Mesothelial cell of epicardium (in vitro differentiated cells): Measurements from ENCODE around the gene TAF9. TPM values are rescaled to one million over a fixed set of nuclear protein-coding genes. Genes with fewer than 3 reads are reported as not detected.

ENCODE experiments used
- DNase-seq, 2 experiments: peaks; one replicate each; pipeline ENCODE4 v3.0.0; 2021; ENCODE audit warnings: low spot score in 2 of 2; ENCODE audit not compliant: unreplicated experiment in 2 of 2
- H3K27ac Mint-ChIP-seq: 2 replicates; pipeline ENCODE4 v1.8.0; 2021; ENCODE audit warnings: mixed read lengths
- H3K27me3 Mint-ChIP-seq: 2 replicates; pipeline ENCODE4 v1.8.0; 2021; ENCODE audit warnings: low read depth, mixed read lengths
- H3K36me3 Mint-ChIP-seq: 2 replicates; pipeline ENCODE4 v1.8.0; 2021; ENCODE audit warnings: mixed read lengths
- H3K4me1 Mint-ChIP-seq: 2 replicates; pipeline ENCODE4 v1.8.0; 2021; ENCODE audit warnings: mixed read lengths
- H3K4me3 Mint-ChIP-seq: 2 replicates; pipeline ENCODE4 v1.8.0; 2021; ENCODE audit warnings: mild to moderate bottlenecking, moderate library complexity, mixed read lengths
- H3K9me3 Mint-ChIP-seq: 2 replicates; pipeline ENCODE4 v1.8.0; 2021; ENCODE audit warnings: mixed read lengths
- total RNA-seq: library from RNA; stranded (reverse); gene quantifications from 3 replicates; pipeline ENCODE4 v1.2.1, GENCODE V29; 2021
- TF ChIP-seq, protein P1 (sequence below): fragments of 200-600 bp; sonication (generic); IDR thresholded peaks from one replicate; pipeline ENCODE4 v1.5.0; 2021; ENCODE audit warnings: antibody characterized with exemption; ENCODE audit not compliant: unreplicated experiment

Gene TAF9
- total RNA-seq, 1 donor from 2014 or later: 49.0 TPM

DNA sequence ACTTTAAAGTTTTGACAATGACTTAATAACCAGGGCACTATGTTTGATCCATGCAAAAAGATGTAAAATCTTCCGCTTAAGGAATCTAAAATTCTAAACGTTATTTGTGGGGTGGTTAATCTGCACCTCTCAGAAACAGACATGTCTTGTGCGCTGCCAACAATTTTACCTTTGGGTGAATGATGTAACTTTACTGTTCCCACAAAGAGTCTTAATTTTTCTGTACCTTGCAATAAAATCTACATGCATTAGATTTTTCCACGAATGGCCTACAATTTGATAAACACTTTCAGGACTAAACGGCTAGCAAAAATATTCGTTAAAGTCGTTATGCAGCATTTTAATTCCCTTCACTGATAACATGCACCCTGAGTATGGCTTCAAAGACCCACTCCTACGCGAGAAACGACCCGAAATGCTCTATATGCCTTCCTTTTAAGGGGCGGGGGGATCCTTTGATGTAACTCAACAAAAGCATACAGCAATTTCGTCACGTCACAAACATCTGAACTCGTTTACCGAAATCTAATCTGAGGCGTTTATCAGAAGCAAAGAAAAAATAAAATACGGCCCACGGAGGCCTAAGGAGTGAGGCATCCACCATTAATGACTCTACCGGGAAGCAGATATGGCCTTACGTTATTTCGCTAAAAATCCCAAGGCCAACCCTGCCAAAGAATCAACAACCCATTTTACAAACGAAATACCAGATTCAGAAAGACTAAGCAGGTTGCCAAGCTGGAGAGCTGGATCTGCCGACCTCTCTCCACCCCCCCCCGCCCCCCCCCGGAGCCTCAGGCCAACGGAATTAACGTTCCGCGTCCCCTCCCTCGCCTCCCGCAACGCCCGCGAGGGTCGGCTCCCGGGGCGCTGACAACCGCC is 621 bp downstream of the TAF9 start:
- no peaks in the 10 kb centered on the region for H3K27me3 Mint-ChIP-seq
- peak overlapping the region; percentile 99 for H3K27ac Mint-ChIP-seq
- H3K36me3 Mint-ChIP-seq: peaks cover 11% of the 10 kb centered on the region
- H3K9me3 Mint-ChIP-seq: no peaks in the 10 kb centered on the region
- peak overlapping the region; percentile 97 for H3K4me3 Mint-ChIP-seq
- TF ChIP-seq, protein P1, sequence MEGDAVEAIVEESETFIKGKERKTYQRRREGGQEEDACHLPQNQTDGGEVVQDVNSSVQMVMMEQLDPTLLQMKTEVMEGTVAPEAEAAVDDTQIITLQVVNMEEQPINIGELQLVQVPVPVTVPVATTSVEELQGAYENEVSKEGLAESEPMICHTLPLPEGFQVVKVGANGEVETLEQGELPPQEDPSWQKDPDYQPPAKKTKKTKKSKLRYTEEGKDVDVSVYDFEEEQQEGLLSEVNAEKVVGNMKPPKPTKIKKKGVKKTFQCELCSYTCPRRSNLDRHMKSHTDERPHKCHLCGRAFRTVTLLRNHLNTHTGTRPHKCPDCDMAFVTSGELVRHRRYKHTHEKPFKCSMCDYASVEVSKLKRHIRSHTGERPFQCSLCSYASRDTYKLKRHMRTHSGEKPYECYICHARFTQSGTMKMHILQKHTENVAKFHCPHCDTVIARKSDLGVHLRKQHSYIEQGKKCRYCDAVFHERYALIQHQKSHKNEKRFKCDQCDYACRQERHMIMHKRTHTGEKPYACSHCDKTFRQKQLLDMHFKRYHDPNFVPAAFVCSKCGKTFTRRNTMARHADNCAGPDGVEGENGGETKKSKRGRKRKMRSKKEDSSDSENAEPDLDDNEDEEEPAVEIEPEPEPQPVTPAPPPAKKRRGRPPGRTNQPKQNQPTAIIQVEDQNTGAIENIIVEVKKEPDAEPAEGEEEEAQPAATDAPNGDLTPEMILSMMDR: no peak
- peaks cover 24% of the 10 kb centered on the region for H3K4me1 Mint-ChIP-seq
- DNase-seq: no peak

DNA sequence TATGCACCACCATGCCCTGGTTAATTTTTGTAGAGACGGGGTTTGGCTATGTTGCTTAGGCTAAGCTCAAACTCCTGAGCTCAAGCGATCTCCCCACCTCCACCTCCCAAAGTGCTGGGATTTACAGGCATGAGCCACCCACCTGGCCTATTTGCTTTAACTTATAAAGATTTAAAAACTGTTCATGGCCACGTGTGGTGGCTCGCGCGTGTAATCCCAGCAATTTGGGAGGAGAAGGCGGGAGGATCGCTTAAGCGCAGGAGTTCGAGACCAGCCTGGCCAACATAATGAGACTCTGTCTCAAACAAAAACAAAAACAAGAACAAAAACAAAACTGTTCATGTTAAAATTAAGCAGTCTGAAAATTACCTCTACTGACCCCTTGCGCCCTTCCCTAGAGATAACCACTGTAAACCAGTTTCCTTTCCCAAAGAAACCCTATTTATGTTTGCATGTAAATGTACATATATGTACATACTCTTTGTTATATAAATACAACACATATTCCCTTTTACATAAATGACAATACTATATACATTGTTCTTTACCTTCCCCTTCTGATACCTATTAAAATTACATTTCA is 1.5 kb downstream of the TAF9 start:
- peaks cover 24% of the 10 kb centered on the region for H3K4me1 Mint-ChIP-seq
- peak overlapping the region; percentile 97 for H3K4me3 Mint-ChIP-seq
- no peaks in the 10 kb centered on the region for H3K27me3 Mint-ChIP-seq

DNA sequence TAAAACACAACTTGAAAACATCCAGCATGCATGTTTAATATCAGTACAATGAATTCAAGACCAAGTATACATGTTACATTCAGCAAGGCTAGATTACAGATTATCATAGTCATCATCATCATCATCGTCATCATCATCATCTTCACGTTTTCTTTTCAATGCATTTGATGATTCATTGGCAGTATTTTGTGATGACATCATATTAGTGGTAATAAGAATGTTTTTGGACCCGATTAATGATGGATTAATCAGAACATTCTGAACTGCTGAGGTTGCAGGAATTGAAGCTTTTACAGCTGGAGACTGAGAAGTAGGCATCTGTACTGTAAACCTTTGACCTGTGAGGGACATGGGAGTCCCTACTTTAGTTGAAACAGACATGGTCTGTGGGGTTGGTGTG is 4.5 kb downstream of the TAF9 start:
- H3K36me3 Mint-ChIP-seq: peaks cover 13% of the 10 kb centered on the region
- H3K27ac Mint-ChIP-seq: no peak overlapping the region
- peaks cover 16% of the 10 kb centered on the region for H3K4me1 Mint-ChIP-seq
- no peak for DNase-seq
- no peak overlapping the region for H3K4me3 Mint-ChIP-seq
- no peaks in the 10 kb centered on the region for H3K9me3 Mint-ChIP-seq
- H3K27me3 Mint-ChIP-seq: no peaks in the 10 kb centered on the region
- TF ChIP-seq, protein P1: no peak

More for the DNA sequence above, 1.5 kb downstream of the TAF9 start:
- Mint-ChIP-seq H3K9me3 (no peaks in the 10 kb centered on the region), H3K36me3 (peaks cover 13% of the 10 kb centered on the region), H3K27ac (peak overlapping the region; percentile 99)
- TF ChIP-seq, protein P1: no peak
- DNase-seq: no peak

DNA sequence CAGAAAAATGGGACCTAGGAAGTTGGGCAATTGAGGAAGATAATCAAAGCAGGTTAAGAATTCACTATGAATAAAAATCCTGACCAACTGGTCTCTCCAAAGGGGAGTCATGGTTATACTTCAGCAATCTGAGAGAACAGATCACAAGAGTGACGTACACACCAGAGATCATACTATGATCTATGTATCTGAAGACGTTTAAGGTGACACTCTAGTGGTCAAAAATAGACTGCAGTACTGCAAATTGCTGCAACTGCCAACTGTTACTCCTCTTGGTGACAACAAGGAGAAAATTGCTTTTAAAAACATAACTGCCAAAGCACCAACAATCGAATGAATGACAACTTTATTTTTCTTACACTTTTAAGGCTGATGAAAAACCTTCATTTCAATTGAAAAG is 4.9 kb downstream of the TAF9 start:
- Mint-ChIP-seq H3K4me1 (peaks cover 16% of the 10 kb centered on the region), H3K27me3 (no peaks in the 10 kb centered on the region), H3K4me3 (no peak overlapping the region), H3K9me3 (no peaks in the 10 kb centered on the region), H3K27ac (no peak overlapping the region), H3K36me3 (peaks cover 13% of the 10 kb centered on the region)
- no peak for DNase-seq
- TF ChIP-seq, protein P1: no peak

DNA sequence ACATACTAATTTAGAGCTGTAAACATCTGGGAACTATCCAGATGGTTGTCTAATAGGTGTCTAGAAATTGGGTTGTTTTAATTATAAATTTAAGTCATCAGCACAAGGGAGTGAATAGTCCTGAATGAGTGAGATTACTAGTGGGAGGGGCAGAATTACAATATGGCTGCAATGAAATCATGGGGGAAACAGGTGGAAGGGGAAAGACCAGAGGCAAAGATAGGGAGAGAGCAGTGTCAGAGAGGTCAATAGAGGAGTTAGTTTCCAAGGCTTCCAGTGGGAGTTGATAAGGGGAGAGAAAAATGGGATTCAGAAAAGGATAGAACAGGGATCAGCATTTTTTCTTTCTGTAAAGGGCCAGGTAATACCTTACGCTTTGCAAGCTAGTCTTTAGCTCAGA is 8.9 kb downstream of the TAF9 start:
- Mint-ChIP-seq H3K9me3 (no peaks in the 10 kb centered on the region), H3K27me3 (no peaks in the 10 kb centered on the region), H3K36me3 (peaks cover 14% of the 10 kb centered on the region), H3K4me1 (no peaks in the 10 kb centered on the region), H3K4me3 (no peak overlapping the region), H3K27ac (no peak overlapping the region)
- no peak for DNase-seq
- TF ChIP-seq, protein P1: no peak
